ENCODE data around the gene TMEM38A. TPM values are rescaled to one million over a fixed set of nuclear protein-coding genes. Genes with fewer than 3 reads are reported as not detected.
"Not testable (repeated sequence)": the region's sequence is repeated elsewhere in the genome, so short reads cannot be mapped to it uniquely, and the experiment has no call there.

Gene TMEM38A
- total RNA-seq, 1 donor: 2.2 TPM

DNA sequence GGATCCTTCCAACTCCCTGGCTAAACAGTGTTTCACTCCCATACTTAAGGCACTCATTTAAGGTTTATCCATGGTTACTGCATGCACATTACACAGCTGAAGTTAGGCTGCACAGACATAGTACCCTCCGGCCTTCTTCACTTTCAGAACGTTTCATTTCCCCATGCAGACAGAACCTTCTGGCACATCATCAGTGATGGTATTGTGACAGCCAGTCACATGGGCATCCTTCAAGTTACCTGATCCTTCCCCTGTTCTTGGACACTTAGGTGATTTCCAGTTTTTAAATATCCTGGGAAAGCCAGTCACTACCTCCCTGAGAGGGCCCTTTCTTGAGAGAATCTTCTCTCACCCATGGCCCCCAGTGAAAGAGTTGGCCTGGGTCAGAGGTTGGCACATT, 10.1 kb upstream of the TMEM38A start:
- H3K4me3 ChIP-seq (ENCODE audit: low read depth, low read length): no peak overlapping the region
- TF ChIP-seq, protein P1, sequence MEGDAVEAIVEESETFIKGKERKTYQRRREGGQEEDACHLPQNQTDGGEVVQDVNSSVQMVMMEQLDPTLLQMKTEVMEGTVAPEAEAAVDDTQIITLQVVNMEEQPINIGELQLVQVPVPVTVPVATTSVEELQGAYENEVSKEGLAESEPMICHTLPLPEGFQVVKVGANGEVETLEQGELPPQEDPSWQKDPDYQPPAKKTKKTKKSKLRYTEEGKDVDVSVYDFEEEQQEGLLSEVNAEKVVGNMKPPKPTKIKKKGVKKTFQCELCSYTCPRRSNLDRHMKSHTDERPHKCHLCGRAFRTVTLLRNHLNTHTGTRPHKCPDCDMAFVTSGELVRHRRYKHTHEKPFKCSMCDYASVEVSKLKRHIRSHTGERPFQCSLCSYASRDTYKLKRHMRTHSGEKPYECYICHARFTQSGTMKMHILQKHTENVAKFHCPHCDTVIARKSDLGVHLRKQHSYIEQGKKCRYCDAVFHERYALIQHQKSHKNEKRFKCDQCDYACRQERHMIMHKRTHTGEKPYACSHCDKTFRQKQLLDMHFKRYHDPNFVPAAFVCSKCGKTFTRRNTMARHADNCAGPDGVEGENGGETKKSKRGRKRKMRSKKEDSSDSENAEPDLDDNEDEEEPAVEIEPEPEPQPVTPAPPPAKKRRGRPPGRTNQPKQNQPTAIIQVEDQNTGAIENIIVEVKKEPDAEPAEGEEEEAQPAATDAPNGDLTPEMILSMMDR (IDR thresholded peaks at IDR 0.05; ENCODE audit: insufficient read depth, low read depth, low read length): no peak
- DNase-seq (ENCODE audit: low read depth): no peak

DNA sequence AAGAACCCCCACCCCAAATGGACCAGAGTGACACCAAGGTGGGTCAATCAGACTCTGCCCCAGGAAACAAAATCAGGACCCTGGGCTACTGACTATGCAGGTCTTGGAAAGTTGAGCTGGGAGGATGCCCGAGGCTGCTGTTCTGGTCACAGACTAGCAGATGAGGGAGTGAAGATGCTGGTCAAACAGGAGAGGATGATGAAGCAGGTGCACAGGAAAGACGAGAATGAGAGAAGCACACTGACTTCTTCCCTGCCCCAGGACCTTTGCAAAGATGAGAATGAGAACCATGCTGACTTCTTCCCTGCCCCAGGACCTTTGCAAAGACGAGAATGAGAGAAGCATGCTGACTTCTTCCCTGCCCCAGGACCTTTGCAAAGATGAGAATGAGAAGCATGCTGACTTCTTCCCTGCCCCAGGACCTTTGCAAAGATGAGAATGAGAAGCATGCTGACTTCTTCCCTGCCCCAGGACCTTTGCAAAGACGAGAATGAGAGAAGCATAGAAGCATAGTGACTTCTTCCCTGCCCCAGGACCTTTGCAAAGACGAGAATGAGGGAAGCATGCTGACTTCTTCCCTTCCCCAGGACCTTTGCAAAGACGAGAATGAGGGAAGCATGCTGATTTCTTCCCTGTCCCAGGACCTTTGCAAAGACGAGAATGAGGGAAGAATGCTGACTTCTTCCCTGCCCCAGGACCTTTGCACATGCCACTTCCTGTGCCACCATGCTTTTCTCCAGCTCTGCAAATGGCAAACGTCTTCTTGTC, 9.3 kb upstream of the TMEM38A start:
- DNase-seq (ENCODE audit: low read depth); H3K4me3 ChIP-seq (ENCODE audit: low read depth, low read length): not testable (repeated sequence)

DNA sequence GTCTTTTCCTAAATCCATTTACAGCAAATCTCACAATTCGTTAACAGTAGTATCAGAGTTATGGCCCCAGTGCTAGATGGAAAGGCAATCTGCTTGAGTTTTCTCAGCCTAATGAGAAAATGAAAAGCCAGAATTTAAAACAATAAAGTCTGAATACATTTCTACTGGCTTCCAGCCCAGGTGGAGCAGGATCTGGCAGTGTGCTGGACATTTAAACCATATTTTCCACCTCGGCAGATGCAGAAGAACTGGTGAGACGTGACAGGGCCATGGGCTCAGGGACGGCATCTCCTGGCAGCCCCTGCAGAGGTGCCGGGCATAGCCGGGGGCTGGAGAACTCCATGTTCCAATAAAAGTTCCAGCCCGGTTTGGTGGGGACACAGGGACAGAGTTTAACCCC, 8.1 kb upstream of the TMEM38A start:
- TF ChIP-seq, protein P1 (IDR thresholded peaks at IDR 0.05; ENCODE audit: insufficient read depth, low read depth, low read length): no peak
- no peak overlapping the region for H3K4me3 ChIP-seq (ENCODE audit: low read depth, low read length)
- DNase-seq (ENCODE audit: low read depth): no peak

DNA sequence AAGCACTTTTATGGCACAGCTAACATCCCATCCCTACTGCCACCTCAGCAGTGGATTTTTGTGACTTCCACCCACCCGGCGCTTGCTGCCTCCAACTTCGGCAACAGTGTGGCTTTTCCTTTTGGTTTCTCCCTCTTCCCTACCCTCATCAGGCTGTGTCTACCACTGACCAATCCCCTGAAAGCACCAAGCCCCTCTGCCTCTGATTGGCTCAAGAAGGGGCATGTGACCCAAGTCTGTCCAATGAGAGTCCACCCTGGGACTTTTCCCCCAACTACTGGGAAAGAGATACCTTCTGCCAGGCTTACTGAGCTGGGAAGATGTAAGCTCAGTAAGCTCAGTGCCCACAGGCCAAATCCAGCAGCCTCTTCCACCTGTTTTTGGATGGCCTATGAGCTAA, 6.8 kb upstream of the TMEM38A start:
- TF ChIP-seq, protein P1 (IDR thresholded peaks at IDR 0.05; ENCODE audit: insufficient read depth, low read depth, low read length): no peak
- DNase-seq (ENCODE audit: low read depth): no peak
- H3K4me3 ChIP-seq (ENCODE audit: low read depth, low read length): no peak overlapping the region

DNA sequence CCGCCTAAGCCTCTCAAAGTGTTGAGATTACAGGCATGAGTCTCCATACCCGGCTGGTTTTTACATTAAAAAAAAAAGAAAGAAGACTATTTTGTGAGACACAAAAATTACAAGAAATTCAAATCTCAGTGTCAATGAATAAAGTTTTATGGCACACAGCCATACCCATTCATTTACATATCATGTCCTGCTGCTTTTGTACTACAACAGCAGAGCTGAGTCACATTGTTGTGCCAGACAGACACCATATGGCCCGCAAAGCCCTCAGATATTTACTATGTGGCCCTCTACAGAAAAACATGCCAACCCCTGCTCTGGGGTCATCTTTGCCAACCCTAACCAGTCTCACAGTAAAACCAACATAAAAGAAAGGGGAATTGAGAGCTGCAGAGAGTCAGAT, 6.3 kb upstream of the TMEM38A start:
- H3K4me3 ChIP-seq (ENCODE audit: low read depth, low read length): no peak overlapping the region
- TF ChIP-seq, protein P1 (IDR thresholded peaks at IDR 0.05; ENCODE audit: insufficient read depth, low read depth, low read length): no peak
- no peak for DNase-seq (ENCODE audit: low read depth)

DNA sequence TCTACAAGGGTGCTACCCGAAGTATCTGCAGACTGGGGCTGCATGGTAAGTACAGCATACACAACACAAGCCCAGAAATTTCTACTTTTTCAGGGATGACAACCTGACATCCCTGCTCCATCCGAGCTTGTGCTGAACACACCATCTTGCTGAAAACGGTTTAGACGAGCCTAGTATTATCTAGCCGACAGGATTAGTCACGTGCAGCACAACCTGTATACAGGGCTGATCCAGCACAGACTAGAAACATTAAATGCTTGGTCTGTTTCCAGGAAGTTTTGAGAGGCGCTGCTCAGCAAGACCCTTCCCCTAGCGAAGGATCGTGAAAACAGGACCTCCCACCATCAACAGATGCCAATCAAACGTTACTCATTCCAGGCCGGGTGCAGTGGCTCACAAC, 5.2 kb upstream of the TMEM38A start:
- H3K4me3 ChIP-seq (ENCODE audit: low read depth, low read length): no peak overlapping the region
- TF ChIP-seq, protein P1 (IDR thresholded peaks at IDR 0.05; ENCODE audit: insufficient read depth, low read depth, low read length): no peak
- DNase-seq (ENCODE audit: low read depth): no peak

DNA sequence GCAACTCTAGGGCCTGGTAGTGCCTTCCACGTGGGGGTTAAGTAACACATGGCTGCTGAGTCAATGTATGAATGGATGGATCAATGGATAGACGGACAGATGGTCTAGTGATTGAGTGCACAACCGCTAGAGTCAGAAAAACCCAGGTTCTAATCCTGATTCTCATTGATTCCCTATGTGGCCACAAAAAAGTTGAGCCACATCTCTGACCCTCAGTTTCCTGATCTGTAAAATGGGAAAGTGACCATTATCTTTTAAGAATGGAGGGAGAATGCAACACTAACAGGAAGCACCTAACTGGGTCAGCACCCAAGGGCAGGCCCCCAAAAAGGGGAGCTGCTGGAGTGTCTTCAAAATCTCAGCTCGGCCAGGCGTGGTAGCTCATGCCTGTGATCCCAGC, 3.6 kb upstream of the TMEM38A start:
- TF ChIP-seq, protein P1 (IDR thresholded peaks at IDR 0.05; ENCODE audit: insufficient read depth, low read depth, low read length): no peak
- no peak for DNase-seq (ENCODE audit: low read depth)
- H3K4me3 ChIP-seq (ENCODE audit: low read depth, low read length): no peak overlapping the region
